Mesodermal cell (in vitro differentiated cells): ENCODE data around the gene PSMG4.
A peak's percentile ranks its signal among the peaks of the same experiment; 100 is the strongest.

Source experiments
- H3K27ac ChIP-seq: 2 replicates; pipeline ENCODE4 v1.7.0; 2013; ENCODE audit warnings: mild to moderate bottlenecking, low read depth, low read length, moderate library complexity; ENCODE audit not compliant: severe bottlenecking
- H3K36me3 ChIP-seq: 2 replicates; pipeline ENCODE4 v1.7.1; 2013; ENCODE audit warnings: mild to moderate bottlenecking, low read length, moderate library complexity; ENCODE audit not compliant: control insufficient read depth, insufficient read depth
- H3K4me1 ChIP-seq: one replicate; pipeline ENCODE4 v1.7.1; 2013; ENCODE audit warnings: mild to moderate bottlenecking, low read length; ENCODE audit not compliant: insufficient read depth, control insufficient read depth, poor library complexity, severe bottlenecking
- H3K4me3 ChIP-seq: 2 replicates; pipeline ENCODE4 v1.7.0; 2013; ENCODE audit warnings: low read length, control low read depth, mild to moderate bottlenecking; ENCODE audit not compliant: insufficient read depth, poor library complexity, severe bottlenecking; ENCODE audit errors: extremely low read depth
- H3K9me3 ChIP-seq: 2 replicates; pipeline ENCODE4 v1.7.1; 2013; ENCODE audit warnings: mild to moderate bottlenecking, low read length, moderate library complexity; ENCODE audit not compliant: control insufficient read depth
- WGBS, 2 experiments: methylation state at CpG; one replicate each; pipeline ENCODE4 v1.1.5; 2013; ENCODE audit warnings: missing lambda C conversion rate in 2 of 2; ENCODE audit not compliant: insufficient coverage in 2 of 2; 5-methylcytosine and 5-hydroxymethylcytosine counted together

The PSMG4 gene

DNA sequence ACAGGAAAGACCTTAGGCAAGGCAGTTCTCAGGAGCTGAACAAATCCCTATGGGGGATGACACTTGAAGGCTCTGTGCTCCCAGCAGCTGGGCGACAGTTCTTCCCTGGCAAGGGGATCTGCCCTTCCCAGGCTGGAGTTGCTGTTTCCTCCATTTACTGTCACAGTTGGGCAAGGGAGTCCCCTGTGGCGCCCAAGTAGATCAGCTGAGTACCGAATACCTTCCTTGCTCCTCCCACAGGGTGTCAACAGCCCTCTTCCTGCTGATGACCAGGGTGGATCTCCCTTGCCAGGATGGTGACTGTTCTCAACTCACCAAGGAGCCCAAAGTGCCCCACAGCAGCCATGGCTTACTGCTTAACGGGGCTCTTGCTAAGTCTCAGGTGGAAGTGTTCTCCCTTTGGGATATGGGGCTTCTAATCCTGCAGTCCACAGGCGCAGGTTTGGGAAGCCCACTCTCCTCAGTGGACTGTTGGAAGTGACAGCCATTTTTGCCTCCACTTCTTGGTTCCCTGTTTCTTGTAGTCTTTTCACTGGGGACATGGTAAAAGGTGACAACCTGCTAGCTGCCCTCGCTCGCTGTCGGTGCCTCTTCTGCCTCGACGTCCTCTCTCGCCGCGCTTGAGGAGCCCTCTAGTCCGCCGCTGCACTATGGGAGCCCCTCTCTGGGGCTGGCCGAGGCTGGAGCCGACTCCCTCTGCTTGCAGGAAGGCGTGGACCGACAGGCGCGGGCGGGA is 5.7 kb upstream of the PSMG4 start:
- H3K4me1 ChIP-seq: peaks cover 13% of the 10 kb centered on the region
- H3K36me3 ChIP-seq: no peaks in the 10 kb centered on the region
- WGBS, 2 experiments: 95 to 96% methylated on average over 20 to 22 of the region's 22 CpGs
- H3K27ac ChIP-seq: no peak overlapping the region
- H3K9me3 ChIP-seq: no peaks in the 10 kb centered on the region
- no peak overlapping the region for H3K4me3 ChIP-seq

DNA sequence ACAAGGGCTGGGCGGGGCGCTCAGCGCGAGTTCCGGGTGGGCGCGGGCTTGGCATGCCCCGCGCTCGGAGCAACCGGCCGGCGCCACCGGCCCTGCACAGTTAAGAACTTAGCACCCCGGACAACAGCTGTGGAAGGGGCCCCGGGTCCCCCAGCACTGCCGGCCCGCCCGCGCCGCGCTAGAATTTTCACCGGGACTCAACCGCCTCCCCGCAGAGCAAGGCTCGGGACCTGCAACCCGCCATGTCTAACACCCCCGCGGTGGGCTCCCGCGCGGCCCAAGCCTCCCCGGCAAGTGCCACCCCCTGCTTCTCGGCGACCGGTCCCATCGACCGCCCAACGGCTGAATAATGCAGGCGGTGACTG is 5.2 kb upstream of the PSMG4 start:
- no peak overlapping the region for H3K27ac ChIP-seq
- H3K9me3 ChIP-seq: no peaks in the 10 kb centered on the region
- no peaks in the 10 kb centered on the region for H3K36me3 ChIP-seq
- peaks cover 8% of the 10 kb centered on the region for H3K4me1 ChIP-seq
- H3K4me3 ChIP-seq: no peak overlapping the region
- 97 to 98% methylated on average over 27 to 40 of the region's 40 CpGs for WGBS, 2 experiments

DNA sequence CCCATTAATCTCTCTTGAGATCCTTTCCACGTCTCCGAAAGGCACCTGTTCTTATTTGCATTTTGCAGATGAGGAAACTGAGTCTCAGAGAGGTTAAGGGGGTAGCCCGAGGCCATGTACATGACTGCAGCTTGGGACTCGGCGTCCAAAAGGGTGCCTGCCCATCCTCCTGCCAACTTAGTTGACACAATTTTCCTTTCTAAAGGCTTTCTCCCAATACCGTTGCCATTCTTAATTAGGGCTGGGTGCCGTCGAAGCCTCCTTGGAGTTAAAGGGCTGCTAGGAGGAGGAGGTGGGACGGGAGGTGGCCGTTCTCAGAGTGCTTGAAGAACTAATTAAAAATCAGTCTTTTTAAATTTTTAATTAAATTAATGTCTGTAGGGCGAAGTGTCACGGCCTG is 546 bp upstream of the PSMG4 start:
- 84 to 90% methylated on average over 5 to 7 of the region's 12 CpGs for WGBS, 2 experiments
- peak overlapping the region; percentile 84 for H3K4me3 ChIP-seq

DNA sequence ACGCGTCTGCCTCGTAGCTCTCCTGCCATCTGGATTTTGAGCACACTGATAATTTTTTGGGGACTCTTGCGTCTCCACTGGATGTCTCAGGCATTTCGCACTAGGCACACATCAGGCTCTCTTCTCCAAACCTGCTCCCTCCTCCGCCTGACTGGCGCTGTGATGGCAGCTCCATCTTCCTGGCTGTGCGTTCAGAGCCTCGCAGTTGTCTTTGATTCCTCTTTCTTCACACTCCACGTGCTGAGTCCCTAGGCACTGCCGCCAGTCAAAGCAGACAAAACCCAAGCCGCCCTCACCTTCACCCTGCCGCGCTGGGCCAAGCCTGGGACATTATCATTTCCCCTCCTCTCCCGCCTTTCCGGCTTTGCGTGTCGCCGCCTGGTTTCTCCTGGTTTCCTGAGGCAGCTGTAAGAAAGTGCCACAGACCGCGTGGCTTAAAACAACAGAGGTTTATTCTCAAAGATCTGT is 778 bp downstream of the PSMG4 start:
- H3K36me3 ChIP-seq: peaks cover 20% of the 10 kb centered on the region
- no peaks in the 10 kb centered on the region for H3K9me3 ChIP-seq
- H3K27ac ChIP-seq: no peak overlapping the region
- H3K4me1 ChIP-seq: no peaks in the 10 kb centered on the region
- 0 to 2% methylated on average over 18 to 21 of the region's 21 CpGs for WGBS, 2 experiments
- H3K4me3 ChIP-seq: peak overlapping the region; percentile 84

More for the DNA sequence above, 546 bp upstream of the PSMG4 start:
- H3K9me3 ChIP-seq: no peaks in the 10 kb centered on the region
- no peak overlapping the region for H3K27ac ChIP-seq
- peaks cover 11% of the 10 kb centered on the region for H3K36me3 ChIP-seq
- no peaks in the 10 kb centered on the region for H3K4me1 ChIP-seq

DNA sequence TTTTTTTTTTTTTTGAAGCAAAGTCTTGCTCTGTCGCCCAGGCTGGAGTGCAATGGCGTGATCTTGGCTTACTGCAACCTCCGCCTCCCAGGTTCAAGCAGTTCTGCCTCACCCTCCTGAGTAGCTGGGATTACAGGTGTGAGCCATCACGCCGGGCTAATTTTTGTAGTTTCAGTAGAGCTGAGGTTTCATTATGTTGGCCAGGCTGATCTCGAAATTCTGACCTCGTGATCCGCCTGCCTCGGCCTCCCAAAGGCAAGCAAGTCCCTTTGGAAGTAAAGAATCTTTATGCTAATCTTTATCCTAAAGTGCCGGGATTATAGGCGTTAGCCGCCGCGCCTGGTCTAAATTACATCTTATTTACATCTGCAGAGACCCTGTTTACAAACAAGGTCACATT is 1.5 kb downstream of the PSMG4 start:
- no peak overlapping the region for H3K27ac ChIP-seq
- H3K4me3 ChIP-seq: no peak overlapping the region
- H3K4me1 ChIP-seq: no peaks in the 10 kb centered on the region
- H3K36me3 ChIP-seq: peaks cover 24% of the 10 kb centered on the region
- WGBS, 2 experiments: 59 to 78% methylated on average over 7 to 14 of the region's 14 CpGs
- no peaks in the 10 kb centered on the region for H3K9me3 ChIP-seq

DNA sequence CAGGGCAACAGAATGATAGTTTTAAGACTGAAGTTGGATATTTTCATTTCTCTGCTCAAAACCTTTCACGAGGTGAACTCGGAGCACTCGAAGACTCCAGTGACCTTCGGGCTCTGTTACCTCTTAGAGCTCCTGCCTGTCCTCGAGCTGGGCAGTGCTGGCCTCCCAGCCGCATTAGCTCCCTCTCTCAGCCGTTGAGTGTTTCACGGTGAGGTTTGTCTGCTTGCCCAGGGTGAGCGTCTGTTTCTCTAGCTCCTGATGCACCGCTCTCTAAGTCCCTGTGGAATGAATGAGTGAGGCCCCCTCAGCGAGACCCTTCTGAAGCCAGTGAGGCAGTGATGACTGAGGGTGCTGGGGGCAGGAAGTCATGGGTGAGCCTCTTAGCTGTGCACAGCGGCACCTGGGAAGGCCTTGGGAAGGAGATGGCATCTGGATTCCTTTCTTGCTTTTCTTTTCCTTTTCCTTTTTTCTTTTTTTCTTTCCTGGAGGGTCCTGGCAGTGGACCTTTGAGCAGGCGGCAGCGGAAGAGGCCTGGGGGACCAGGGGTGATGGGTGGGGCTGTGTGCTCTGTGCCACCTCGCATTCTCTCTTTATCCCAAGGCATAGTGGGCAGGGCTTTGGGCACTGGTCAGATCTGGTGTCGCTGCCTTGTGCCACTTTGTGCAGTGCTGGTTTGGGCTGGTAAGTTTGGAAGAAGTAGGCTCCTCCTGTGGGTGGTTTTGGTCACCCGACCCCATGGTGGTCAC is 2.2 kb downstream of the PSMG4 start:
- no peaks in the 10 kb centered on the region for H3K4me1 ChIP-seq
- peaks cover 31% of the 10 kb centered on the region for H3K36me3 ChIP-seq
- no peak overlapping the region for H3K4me3 ChIP-seq
- H3K9me3 ChIP-seq: no peaks in the 10 kb centered on the region
- 77 to 86% methylated on average over 10 to 13 of the region's 17 CpGs for WGBS, 2 experiments
- no peak overlapping the region for H3K27ac ChIP-seq

DNA sequence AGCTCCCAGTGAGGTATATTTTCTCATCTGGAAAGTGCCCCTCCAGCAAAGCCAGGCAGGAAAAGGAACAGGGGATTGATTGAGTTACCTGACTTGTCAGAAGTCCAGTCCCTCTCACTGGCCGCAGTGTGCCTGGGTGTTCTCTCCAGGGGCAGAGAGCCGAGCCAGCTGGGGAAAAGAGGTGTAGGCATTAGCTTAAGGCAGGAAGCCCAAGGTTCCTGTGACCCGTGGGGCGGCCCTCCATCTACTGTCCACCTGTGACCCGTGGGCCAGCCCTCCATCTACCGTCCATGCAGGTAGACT is 2.7 kb downstream of the PSMG4 start:
- Histone ChIP-seq H3K36me3 (peaks cover 32% of the 10 kb centered on the region), H3K4me3 (no peak overlapping the region), H3K9me3 (no peaks in the 10 kb centered on the region), H3K27ac (no peak overlapping the region), H3K4me1 (no peaks in the 10 kb centered on the region)
- 46 to 56% methylated on average over 4 to 5 of the region's 6 CpGs for WGBS, 2 experiments

DNA sequence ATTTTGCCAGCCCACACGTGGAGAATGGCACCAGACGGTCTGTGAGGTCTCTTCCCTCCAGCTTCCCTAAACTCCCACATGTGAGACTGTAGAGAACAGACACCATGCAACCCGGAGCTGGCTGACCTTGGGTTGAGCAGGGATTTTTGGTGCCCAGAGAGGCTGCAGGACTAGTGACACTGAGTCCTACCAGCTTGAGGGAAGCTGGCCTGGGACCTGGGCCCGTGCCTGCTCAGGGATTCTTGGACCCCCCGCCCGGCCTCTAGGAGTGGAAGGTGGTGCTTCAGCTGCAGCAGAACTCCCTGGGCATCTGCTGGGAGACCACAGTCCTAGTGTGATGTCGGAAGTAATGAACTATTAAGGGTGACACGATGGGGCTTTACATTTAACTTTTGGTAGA is 3.2 kb downstream of the PSMG4 start:
- Histone ChIP-seq H3K4me1 (no peaks in the 10 kb centered on the region), H3K27ac (no peak overlapping the region), H3K36me3 (peaks cover 32% of the 10 kb centered on the region), H3K9me3 (no peaks in the 10 kb centered on the region), H3K4me3 (no peak overlapping the region)
- WGBS, 2 experiments: 64 to 75% methylated on average over 6 to 7 of the region's 8 CpGs

DNA sequence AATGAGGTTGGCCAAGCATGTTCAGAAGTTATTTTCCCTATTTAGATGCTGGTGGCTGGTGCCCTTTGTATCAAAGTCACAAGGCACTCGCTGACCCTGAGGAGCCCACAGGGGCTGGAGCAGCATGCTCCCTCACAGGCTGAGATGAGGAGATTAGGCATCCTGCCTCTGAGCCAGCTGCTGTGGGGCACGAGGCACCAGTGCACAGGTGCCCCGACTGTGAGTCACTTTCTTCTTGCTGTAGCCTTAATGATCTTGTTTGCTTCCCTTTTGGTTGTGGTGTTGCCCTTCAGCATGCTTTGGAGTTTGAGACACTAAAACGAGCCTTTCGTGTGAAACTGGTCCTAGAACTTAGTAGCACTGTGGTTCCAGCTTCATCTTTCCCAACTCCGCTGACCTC is 4.3 kb downstream of the PSMG4 start:
- peaks cover 39% of the 10 kb centered on the region for H3K36me3 ChIP-seq
- 94 to 96% methylated on average over 6 of the region's 6 CpGs for WGBS, 2 experiments
- H3K4me3 ChIP-seq: no peak overlapping the region
- no peak overlapping the region for H3K27ac ChIP-seq
- no peaks in the 10 kb centered on the region for H3K9me3 ChIP-seq
- no peaks in the 10 kb centered on the region for H3K4me1 ChIP-seq

DNA sequence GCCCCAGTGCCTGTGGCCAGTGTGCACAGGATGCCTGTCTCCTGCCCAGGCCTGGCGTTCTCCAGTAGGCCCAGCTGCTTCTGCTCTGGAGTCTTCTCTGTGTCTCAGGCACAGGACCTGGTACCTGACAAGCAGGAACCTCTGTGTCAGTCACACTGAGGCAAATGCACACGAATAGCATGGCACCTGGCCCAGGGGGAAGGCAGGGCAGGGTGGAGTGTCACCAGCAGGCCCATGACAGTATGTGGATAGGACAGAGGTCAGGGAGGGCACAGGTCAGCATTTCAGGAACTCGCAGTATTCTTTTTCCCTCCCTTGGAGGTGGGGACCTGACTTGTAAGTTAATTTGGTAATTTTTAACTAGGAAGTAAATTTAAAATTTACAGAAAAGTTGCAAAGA is 5.6 kb downstream of the PSMG4 start:
- H3K9me3 ChIP-seq: no peaks in the 10 kb centered on the region

DNA sequence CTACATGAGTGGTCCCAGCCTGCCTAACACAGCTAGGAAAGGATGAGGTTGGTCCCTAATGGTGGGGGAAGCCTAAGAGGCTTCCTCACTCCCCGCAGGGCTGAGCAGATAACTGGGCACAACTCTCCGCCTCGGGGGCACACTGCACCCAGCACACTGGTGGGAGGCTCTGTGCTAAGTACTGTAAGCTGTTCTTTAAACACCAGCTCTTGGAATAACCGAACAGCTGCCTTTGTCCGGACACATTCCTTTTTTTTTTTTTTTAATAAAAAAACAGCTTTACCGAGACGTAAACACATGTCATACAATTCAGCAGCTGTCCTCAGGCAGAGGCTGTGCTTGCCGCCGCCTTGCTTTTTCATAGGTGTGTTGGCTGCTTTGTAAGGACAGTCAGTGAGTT is 6.9 kb downstream of the PSMG4 start:
- Histone ChIP-seq H3K27ac (no peak overlapping the region), H3K4me3 (no peak overlapping the region), H3K4me1 (no peaks in the 10 kb centered on the region), H3K9me3 (no peaks in the 10 kb centered on the region), H3K36me3 (peaks cover 64% of the 10 kb centered on the region)
- 73 to 78% methylated on average over 8 to 9 of the region's 9 CpGs for WGBS, 2 experiments

More for the DNA sequence above, 5.6 kb downstream of the PSMG4 start:
- 90 to 100% methylated on average over 2 to 3 of the region's 3 CpGs for WGBS, 2 experiments
- Histone ChIP-seq H3K4me3 (no peak overlapping the region), H3K36me3 (peaks cover 51% of the 10 kb centered on the region), H3K4me1 (no peaks in the 10 kb centered on the region), H3K27ac (no peak overlapping the region)
